COLO668 (cell line): ENCODE measurements around the gene ZNF354B.
"Not testable (repeated sequence)": the region's sequence is repeated elsewhere in the genome, so short reads cannot be mapped to it uniquely, and the experiment has no call there.

Experiments used
- DNase-seq: peaks from one replicate; lab custom pipeline; 2025; ENCODE audit not compliant: unreplicated experiment; lab: John Stamatoyannopoulos, UW

ZNF354B gene

DNA sequence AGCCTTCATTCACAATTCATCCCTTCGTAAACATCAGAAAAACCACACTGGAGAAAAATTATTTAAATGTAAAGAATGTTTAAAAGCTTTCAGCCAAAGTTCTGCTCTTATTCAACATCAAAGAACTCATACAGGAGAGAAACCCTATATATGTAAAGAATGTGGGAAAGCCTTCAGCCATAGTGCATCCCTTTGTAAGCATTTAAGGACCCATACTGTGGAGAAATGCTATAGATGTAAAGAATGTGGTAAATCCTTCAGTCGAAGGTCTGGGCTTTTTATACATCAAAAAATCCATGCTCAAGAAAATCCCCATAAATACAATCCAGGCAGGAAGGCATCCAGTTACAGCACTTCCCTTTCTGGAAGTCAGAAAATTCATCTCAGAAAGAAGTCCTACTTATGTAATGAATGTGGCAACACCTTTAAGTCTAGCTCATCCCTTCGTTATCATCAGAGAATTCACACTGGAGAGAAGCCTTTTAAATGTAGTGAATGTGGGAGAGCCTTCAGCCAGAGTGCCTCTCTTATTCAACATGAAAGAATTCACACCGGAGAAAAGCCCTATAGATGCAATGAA lies 23.5 kb downstream of the ZNF354B start:
- DNase-seq, result not testable (repeated sequence)

DNA sequence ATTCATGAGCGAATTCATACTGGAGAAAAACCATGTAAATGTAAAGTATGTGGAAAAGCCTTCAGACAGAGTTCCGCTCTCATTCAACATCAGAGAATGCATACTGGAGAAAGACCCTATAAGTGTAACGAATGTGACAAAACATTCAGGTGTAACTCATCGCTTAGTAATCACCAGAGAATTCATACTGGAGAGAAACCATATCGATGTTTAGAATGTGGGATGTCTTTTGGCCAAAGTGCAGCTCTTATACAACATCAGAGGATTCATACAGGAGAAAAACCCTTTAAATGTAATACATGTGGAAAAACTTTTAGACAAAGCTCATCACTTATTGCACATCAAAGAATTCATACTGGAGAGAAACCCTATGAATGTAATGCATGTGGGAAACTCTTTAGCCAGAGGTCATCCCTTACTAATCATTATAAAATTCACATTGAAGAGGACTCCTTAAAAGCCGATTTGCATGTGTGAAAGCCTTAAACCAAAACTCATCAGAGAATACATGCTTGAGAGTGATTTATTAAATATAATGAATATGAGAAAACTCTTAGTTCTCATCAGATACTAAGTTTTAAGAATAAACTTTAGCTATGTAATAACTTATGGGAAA lies 24.2 kb downstream of the ZNF354B start:
- DNase-seq, result no peak

DNA sequence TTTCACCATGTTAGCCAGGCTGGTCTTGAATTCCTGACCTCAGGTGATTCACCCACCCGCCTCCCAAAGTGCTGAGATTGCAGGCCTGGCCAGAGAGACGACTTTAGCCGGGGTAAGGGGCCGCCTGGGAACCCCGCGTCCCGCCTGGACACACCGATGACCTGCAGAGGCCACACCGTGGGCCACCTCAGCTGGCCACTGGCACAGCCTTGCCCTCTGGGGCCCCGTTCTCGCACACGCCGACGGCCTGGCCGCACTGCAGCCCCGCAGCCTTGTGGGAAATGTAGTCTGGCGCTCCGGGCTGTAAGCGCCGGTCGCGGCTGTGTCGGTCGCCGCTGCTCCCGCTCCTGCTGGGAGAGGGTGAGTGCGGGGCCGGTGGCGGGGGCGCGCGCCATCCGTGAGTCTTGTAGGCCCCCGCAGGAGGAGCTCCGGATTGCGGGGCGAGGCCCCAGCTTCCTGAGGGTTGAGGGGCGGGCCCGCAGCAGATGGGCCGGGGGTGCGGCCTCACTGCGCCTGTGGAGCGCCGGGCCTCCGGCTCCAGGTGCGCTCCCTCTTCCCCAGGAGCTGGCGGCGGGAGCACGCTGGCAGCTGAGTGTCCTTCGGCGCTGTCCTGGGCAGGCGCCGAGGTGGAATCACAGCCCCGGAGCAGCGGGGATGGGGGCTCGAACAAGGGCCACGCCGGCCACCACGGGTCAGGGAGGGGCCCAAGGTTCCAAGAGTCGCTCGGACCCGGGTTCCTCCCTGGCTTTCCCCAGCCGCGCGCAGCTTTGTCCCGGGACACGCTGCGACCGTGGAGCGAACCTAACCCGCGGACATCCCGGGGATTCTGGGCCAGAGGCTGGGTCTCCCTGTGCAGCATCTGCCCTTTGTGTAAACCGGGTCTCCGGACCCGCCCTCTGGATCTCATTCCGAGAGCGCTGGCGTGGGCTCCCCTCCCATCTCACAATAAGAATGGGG lies 36.1 kb downstream of the ZNF354B start, which contains the start of gene ZFP2:
Gene ZFP2 (plus strand): TSS at position 299 of the 957 bp plus-strand sequence. CDS start 35,401 bp downstream, outside the sequence.
- peak; percentile 62 for DNase-seq

DNA sequence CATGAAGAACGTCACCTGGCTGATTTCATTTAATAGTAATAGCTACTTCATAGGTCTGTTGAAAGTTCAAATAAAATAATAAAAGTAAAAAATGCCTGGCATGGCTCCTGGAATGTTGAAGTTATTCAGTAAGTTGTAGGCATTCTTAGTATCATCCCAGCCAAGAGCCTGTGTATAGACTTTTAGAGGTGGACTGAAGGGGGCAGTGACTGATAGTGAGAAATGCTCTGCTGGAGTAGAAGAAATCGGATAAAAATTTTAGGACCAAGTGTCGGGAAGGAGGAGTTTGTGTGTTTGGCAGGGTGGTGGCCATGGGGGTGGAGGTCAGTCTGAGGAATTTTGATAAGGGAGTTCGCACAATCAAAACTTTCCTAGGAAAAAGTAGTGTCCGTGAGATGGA lies 39.5 kb downstream of the ZNF354B start:
- no peak for DNase-seq

DNA sequence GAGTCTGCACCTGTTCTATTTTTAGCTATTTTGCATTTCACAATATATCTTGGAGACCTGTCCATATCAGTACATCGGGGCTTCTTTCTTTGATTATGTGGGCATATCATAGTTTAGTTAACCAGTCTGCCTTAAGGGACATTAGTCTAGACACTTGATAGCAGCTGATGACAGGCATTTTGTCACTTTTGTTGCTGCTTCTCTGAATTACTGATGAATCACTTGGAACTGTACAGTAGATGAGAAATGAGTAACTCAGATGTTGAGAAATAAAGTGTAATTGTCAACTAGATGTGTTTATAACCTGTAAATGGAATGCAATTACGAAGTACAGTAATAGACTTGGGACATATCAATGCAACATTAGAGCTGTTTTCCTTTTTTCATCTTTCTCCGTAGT lies 43.1 kb downstream of the ZNF354B start:
- no peak for DNase-seq

DNA sequence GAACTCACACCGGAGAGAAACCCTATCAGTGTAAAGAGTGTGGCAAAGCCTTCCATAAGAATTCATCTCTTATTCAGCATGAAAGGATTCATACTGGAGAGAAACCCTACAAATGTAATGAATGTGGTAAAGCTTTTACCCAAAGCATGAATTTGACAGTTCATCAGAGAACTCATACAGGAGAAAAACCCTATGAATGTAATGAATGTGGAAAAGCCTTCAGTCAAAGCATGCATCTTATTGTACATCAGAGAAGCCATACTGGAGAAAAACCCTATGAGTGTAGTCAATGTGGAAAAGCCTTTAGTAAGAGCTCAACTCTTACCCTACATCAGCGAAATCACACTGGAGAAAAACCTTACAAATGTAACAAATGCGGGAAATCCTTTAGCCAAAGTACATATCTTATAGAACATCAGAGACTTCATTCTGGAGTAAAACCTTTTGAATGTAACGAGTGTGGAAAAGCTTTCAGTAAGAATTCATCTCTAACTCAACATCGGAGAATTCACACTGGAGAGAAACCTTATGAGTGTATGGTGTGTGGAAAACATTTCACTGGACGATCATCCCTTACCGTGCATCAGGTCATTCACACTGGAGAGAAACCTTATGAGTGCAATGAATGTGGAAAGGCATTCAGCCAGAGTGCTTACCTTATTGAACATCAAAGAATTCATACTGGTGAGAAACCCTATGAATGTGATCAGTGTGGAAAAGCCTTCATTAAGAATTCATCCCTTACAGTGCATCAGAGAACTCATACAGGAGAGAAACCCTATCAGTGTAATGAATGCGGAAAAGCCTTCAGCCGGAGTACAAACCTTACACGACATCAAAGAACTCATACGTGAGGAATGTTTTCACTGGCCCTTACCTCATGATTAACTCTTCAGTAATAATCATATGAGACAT lies 72.3 kb downstream of the ZNF354B start:
- no peak for DNase-seq
